Activated T-cell treated with anti-CD3 and anti-CD28 coated beads, Interleukin-2, amount 50 U/mL, for 48 hours (primary cell): Measurements from ENCODE around the gene CDC42EP5.
"Not testable (repeated sequence)": the region's sequence is repeated elsewhere in the genome, so short reads cannot be mapped to it uniquely, and the experiment has no call there.

Experiments used
- DNase-seq, 2 experiments: peaks; one replicate each; pipeline ENCODE4 v3.0.0-alpha.2; 2020

CDC42EP5 gene

DNA sequence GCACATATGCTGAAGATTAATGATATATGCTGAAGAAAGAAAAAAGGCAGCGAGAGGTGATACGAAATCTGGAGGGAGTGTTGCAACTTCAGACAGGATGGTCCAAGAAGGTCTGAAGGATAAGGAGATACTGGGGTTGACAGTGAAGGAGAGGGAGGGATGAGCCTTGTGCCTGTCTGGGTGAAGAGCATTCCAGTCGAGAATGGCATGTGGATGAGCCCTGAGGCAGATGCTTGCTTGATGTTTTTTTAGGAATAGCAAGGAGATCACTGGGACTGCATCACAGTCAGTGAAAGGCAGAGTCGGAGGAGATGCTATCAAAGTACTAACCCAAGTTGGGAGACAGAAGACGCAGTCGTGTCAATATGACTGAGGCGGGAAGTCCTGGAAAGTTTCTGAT, 16.2 kb upstream of the CDC42EP5 start:
- no peak for DNase-seq

DNA sequence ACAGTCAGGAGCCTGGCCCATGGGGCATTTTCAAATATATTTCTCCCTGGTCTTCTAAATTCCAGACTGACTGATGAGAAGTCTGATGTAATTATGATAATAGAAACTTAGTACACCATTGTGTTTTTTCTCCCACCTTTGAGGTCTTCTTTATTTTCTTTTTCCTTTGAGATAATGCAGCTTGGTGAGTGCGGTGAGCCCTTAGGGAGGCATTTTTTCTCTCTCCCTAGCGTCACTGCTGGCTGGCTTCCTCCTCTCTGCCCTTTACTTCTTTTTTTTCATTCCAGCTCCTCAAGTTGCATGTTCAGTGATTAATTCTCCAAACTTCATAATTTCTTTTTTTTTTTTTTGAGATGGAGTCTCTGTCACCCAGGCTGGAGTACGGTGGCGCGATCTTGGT, 12.8 kb upstream of the CDC42EP5 start:
- no peak for DNase-seq

- no peak for DNase-seq
Observed at GRCh38 chr19:54484451-54484850, 11.4 kb upstream of the CDC42EP5 start.

GRCh38 chr19:54482889-54483288, 9.8 kb upstream of the CDC42EP5 start:
- no peak for DNase-seq

- DNase-seq: peak; percentile 57 to 58
Observed at GRCh38 chr19:54481326-54481930, 8.3 kb upstream of the CDC42EP5 start.

- DNase-seq: no peak
Observed at GRCh38 chr19:54480051-54480450, 7.0 kb upstream of the CDC42EP5 start.

DNA sequence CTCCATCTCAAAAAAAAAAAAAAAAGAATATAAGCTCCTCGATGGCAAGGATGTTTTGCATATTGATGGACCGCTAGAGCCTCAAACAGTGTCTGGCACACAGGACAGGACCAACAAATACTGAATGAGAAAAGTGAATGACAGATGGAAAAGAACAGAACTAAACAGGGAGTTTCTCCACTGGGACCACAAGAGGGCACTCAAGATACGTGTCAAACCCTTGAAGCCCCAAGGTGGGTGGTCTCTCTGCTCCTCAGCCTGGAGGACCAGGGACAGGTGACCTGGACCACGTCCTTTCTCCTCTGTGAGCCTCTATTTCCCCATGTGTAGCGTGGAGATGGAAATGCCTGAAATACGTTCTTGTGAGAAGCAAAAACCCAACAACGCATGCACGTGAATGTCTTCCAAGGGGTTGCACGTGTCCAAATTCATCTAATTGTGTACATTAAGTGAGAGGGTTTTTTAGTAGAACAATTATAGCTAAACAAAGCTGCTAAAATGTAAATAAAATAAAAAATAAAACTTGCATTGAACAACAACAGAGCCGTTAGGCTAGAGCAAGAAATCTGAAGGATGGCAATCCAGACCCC, 5.7 kb upstream of the CDC42EP5 start:
- no peak for DNase-seq

GRCh38 chr19:54477650-54478049, 4.6 kb upstream of the CDC42EP5 start:
- DNase-seq: no peak

DNA sequence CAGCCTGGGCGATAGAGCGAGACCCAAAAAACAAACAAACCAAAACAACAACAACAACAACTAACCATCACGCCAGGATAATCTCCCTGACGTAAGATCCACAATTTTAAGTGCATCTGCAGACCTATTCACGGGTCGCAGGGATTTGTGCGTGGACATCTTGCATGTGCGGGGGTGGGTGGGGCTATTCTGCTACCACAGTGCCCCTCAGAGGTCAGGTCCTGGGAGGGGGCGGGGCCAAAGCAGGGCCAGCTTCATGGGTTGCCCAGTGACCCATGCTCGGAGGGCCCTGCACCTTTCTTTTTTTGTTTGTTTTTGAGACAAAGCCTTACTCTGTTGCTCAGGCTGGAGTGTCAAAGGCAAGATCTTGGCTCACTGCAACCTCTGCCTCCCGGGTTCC, 2.6 kb upstream of the CDC42EP5 start:
- DNase-seq: no peak

DNA sequence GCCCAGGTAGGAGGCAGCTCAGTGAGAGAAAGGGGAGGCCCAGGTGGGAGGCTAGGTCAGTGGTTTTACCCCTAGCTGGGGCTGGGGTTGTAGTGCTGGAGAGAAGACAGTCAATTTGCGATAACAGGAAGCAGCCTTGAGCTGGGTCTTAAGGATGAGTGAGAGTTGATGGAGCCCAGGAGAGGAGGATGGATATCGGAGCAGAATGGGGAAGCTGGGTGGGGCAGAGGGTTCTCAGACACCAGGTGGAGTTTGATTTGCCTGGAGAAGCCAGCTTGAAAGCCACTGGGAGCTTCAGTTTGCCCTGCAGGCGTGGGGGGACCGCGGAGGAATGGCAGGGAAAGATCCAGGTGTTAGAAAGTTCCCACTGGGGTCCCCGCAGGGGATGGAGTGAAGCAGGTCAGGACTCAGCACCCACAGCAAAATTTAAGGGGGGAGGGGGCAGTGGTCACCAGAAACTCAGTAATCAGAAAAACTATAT, 836 bp upstream of the CDC42EP5 start:
- no peak for DNase-seq

DNA sequence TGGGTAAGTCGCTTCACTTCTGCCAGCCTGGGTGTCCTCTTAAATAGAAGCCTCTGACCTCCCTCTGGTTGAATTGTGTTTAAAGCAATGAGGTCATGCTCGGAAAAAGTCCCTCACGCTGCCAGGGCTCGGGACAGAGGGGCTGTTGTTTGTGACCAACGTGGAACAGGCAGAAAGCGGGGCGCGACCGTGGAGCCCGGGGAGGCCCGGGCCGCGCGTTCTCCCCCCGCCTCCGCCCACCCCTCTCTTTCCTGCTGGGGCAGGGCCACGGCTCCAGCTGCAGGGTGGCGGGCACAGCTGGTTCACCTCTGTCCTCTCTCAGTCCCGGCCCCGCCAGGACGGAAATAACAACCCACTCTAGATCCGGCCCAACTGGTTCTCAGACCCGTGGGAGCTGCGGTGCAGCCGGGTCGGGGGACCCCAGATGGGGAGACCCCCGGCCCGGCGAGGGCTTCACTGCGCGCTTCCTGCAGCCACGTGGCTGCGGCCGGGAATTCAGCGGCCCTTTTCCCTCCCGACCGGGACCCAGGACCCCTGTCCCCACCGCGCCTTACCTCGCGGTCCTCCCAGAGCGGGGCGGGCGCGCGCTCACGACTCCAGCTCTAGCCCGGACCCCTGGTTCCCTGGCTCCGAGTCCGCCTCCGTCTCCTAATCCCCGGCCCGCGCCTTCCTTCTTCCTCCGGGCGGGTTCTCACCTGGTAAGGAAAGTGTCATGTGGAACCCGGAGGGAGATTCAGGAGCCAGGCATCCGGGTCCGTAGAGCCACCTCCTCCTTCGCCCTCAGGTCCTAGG, 1.9 kb downstream of the CDC42EP5 start:
- no peak for DNase-seq

DNA sequence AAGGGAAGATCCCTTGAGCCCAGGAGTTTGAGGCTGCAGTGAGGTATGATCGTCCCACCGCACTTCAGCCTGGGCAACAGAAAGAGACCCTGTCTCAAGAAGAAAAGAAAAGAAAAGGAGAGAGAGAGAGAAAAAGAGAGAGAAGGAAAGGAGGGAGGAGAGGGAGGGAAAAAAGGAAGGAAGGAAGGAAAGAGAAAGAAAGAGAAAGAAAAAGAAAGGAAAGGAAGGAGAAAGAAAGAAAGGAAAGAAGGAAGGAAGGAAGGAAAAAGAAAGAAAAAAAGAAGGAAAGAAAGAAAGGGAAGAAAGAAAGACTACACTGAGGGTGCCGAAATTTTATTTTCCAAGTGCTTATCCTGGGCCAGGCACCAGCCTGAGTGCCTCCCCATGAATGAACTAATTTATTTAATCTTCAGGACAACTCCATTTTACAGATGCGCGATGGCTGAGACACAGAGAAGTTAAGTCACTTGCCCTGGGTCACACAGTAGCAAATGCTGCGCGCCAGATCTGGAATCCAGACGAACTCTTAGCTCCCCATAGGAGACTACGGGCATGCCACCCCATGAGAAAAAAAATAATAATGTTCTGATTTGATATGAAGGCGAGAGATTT, 2.7 kb downstream of the CDC42EP5 start:
- no peak for DNase-seq

DNA sequence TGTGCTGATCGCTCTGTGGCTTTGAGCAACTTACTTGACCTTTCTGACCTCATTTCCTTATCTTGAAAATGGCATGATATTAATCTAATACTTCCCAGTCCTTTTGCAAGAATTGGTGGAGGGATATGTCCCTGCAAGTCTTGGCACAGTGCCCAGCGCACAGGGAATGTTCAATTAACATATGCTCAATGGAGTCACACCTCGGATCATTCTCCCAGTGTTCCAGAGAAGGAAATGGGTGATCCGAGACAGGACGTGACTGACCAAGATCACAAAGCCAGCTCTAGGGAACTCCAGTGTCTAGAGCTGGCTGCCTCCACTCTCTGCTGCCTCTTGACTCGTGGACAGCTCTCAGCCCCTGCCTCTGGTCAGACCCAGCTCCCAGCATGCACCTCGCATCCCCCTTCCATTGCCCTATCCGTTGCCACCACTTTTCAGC, 3.6 kb downstream of the CDC42EP5 start:
- DNase-seq: no peak

DNA sequence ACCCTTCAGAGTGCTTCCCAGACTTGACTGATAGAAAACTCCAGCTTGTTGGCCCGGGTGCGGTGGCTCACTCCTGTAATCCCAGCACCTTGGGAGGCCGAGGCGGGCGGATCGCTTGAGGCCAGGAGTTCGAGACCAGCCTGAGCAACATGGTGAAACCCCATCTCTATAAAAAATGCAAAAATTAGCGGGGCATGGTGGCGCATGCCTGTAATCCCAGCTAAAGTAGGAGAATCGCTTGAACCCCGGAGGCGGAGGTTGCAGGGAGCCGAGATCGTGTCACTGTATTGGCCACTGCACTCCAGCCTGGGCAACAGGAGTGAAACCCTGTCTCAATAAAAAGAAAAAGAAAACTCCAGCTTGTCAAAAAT, 7.0 kb downstream of the CDC42EP5 start:
- DNase-seq: not testable (repeated sequence)

DNA sequence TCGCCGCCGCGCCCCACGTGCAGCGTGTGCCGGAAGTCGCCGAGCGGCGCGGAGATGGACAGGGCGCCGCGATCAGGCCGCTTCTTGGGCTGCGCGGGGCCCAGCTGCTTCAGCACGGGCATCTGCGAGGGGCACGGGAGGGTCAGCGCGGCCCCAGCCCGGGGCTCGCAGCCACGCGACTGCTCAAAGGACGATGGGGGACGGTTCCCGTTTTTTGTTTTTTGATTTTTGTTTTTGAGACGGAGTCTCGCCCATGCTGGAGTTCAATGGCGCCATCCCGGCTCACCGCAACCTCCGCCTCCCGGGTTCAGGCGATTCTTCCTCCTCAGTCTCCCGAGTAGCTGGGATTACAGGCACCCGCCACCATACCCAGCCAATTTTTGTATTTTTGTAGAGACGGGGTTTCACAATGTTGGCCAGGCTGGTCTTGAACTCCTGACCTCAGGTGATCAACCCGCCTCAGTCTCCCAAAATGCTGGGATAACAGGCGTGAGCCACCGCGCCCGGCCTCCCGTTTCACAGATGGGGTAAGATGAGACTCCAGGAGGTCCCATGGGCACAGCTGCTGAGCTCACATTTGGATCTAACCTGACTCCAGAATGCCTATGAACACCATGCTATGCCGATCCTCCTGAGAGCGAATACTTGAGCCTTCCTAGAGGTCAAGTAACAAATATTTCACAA, 7.5 kb downstream of the CDC42EP5 start:
- no peak for DNase-seq

GRCh38 chr19:54464630-54465425, 8.3 kb downstream of the CDC42EP5 start:
- DNase-seq: peak; percentile 88 to 90

DNA sequence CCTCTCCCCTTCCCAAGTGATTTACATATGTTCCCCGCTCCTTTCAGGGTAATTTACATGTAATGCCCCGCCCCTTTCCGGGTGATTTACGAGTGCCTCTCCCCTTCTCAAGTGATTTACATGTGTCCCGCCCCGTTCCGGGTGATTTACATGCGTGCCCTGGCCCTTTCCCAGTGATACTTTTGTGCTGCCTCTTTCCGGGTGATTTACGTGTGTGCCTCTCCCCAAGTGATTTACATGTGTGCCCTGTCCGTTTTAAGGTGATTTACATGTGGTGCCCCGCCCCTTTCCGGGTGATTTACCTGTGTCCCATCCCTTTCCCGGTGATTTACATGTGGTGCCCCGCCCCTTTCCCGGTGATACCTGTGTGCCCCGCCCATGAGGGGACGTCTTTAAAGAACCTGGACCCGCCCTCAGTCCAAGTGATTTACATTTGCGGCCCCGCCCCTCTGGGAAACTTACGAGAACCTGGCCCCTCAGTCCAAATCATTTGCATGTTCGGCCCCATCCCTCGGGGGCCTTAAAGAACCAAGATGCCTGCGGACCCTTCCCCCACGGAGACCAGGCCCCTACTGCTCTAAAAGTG, 9.0 kb downstream of the CDC42EP5 start:
- peak; percentile 94 for DNase-seq

DNA sequence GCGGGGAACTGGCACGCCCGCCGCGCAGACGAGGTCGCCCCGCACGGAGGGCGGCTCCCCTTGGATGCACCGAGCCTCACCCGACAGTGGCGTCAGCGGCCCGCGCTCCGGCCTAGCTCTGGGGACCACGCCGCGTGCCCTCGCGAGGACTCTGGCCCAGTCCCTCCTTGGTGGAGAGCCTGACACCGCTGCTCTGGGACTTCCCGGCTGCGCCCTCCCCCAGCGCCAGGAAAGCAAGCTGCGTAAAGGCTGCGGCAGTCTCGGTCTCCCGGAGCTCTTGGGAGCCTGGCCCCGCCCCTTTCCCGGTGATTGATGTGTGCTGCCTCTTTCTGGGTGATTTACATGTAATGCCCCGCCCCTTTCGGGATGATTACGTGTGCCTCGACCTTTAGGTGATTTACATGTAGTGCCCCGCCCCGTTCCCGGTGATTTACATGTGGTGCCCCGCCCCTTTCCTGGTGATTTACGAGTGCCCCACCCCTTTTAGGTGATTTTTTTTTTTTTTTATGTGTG, 9.5 kb downstream of the CDC42EP5 start, which contains the start of gene LENG9:
TSS of gene LENG9 (minus strand) at position 248 of the 513 bp plus-strand sequence. CDS start 252 bp downstream, outside the sequence.
- peak; percentile 97 for DNase-seq

- peak; percentile 78 to 82 for DNase-seq
Observed at GRCh38 chr19:54462655-54463530, 10.2 kb downstream of the CDC42EP5 start.

- DNase-seq: no peak
Observed at GRCh38 chr19:54462047-54462654, 10.9 kb downstream of the CDC42EP5 start.
